Measurements from ENCODE around the gene MKRN2OS. TPM values are rescaled to one million over a fixed set of nuclear protein-coding genes. Genes with fewer than 3 reads are reported as not detected.

Gene MKRN2OS
- total and polyA plus RNA-seq, 5 donors from 2014 or later = 0.21 TPM; not detected in 4

GRCh38 chr3:12499474-12499873 is 45.8 kb downstream of the MKRN2OS start:
- ATAC-seq (ENCODE audit: low read depth in 2 of 2) (no peak), DNase-seq (no peak)
- Mint-ChIP-seq H3K4me1 (no peaks in the 10 kb centered on the region), H3K27me3 (no peaks in the 10 kb centered on the region), H3K4me3 (no peak overlapping the region), H3K27ac (no peak overlapping the region), H3K9me3 (no peaks in the 10 kb centered on the region), H3K36me3 (peaks cover 47% of the 10 kb centered on the region)
- no peaks in the 10 kb centered on the region for H3K9me3 ChIP-seq (ENCODE audit: control insufficient read depth in 2 of 2, low read length in 2 of 2)
- no peak overlapping the region for H3K4me3 ChIP-seq (ENCODE audit: low read depth, low read length)
- H3K27me3 ChIP-seq (ENCODE audit: control insufficient read depth, insufficient read depth, low read length) = no peaks in the 10 kb centered on the region
- H3K4me1 ChIP-seq (ENCODE audit: control insufficient read depth, insufficient read depth, low read length, poor library complexity, severe bottlenecking) = no peaks in the 10 kb centered on the region
- no peak overlapping the region for H3K27ac ChIP-seq (ENCODE audit: insufficient read depth, low read length, poor library complexity, severe bottlenecking)
- H3K36me3 ChIP-seq (ENCODE audit: control insufficient read depth, insufficient read depth, low read length) = peaks cover 59% of the 10 kb centered on the region

GRCh38 chr3:12496453-12496761 is 48.9 kb downstream of the MKRN2OS start:
- Mint-ChIP-seq H3K9me3 (no peaks in the 10 kb centered on the region), H3K36me3 (peaks cover 45% of the 10 kb centered on the region), H3K27me3 (no peaks in the 10 kb centered on the region), H3K27ac (no peak overlapping the region), H3K4me3 (no peak overlapping the region), H3K4me1 (peaks cover 0 to 4% (median 0%) of the 10 kb centered on the region in 4 donors)
- Histone ChIP-seq H3K4me1 (ENCODE audit: control insufficient read depth, insufficient read depth, low read length, poor library complexity, severe bottlenecking) (no peaks in the 10 kb centered on the region), H3K36me3 (ENCODE audit: control insufficient read depth, insufficient read depth, low read length) (peaks cover 60% of the 10 kb centered on the region), H3K27me3 (ENCODE audit: control insufficient read depth, insufficient read depth, low read length) (no peaks in the 10 kb centered on the region), H3K4me3 (ENCODE audit: low read depth, low read length) (no peak overlapping the region), H3K27ac (ENCODE audit: insufficient read depth, low read length, poor library complexity, severe bottlenecking) (no peak overlapping the region), H3K9me3 (ENCODE audit: control insufficient read depth in 2 of 2, low read length in 2 of 2) (no peaks in the 10 kb centered on the region)
- DNase-seq (no peak), ATAC-seq (ENCODE audit: low read depth in 2 of 2) (no peak)

- no peak for DNase-seq
- Mint-ChIP-seq H3K4me3 (no peak overlapping the region), H3K27me3 (no peaks in the 10 kb centered on the region), H3K27ac (no peak overlapping the region), H3K36me3 (peaks cover 45% of the 10 kb centered on the region), H3K4me1 (peaks cover 0 to 4% (median 0%) of the 10 kb centered on the region in 4 donors), H3K9me3 (no peaks in the 10 kb centered on the region)
- no peak for ATAC-seq (ENCODE audit: low read depth in 2 of 2)
- no peak overlapping the region for H3K27ac ChIP-seq (ENCODE audit: insufficient read depth, low read length, poor library complexity, severe bottlenecking)
- no peaks in the 10 kb centered on the region for H3K27me3 ChIP-seq (ENCODE audit: control insufficient read depth, insufficient read depth, low read length)
- no peaks in the 10 kb centered on the region for H3K9me3 ChIP-seq (ENCODE audit: control insufficient read depth in 2 of 2, low read length in 2 of 2)
- H3K36me3 ChIP-seq (ENCODE audit: control insufficient read depth, insufficient read depth, low read length) = peaks cover 57% of the 10 kb centered on the region
- no peaks in the 10 kb centered on the region for H3K4me1 ChIP-seq (ENCODE audit: control insufficient read depth, insufficient read depth, low read length, poor library complexity, severe bottlenecking)
- no peak overlapping the region for H3K4me3 ChIP-seq (ENCODE audit: low read depth, low read length)
Observed at GRCh38 chr3:12495749-12496452, 49.4 kb downstream of the MKRN2OS start.

GRCh38 chr3:12490547-12490946 is 54.8 kb downstream of the MKRN2OS start:
- Mint-ChIP-seq H3K36me3 (peaks cover 25% of the 10 kb centered on the region), H3K4me1 (peaks cover 8 to 23% (median 10%) of the 10 kb centered on the region in 4 donors)

GRCh38 chr3:12489832-12490231 is 55.5 kb downstream of the MKRN2OS start:
- Histone ChIP-seq H3K4me1 (ENCODE audit: control insufficient read depth, insufficient read depth, low read length, poor library complexity, severe bottlenecking) (peaks cover 6% of the 10 kb centered on the region), H3K27ac (ENCODE audit: insufficient read depth, low read length, poor library complexity, severe bottlenecking) (no peak overlapping the region), H3K4me3 (ENCODE audit: low read depth, low read length) (no peak overlapping the region), H3K9me3 (ENCODE audit: control insufficient read depth in 2 of 2, low read length in 2 of 2) (no peaks in the 10 kb centered on the region), H3K27me3 (ENCODE audit: control insufficient read depth, insufficient read depth, low read length) (no peaks in the 10 kb centered on the region), H3K36me3 (ENCODE audit: control insufficient read depth, insufficient read depth, low read length) (peaks cover 15% of the 10 kb centered on the region)
- no peaks in the 10 kb centered on the region for H3K9me3 Mint-ChIP-seq
- H3K27me3 Mint-ChIP-seq = no peaks in the 10 kb centered on the region
- ATAC-seq (ENCODE audit: low read depth in 2 of 2) (no peak), DNase-seq (no peak)
- peak overlapping the region in 1 of 3 donors; percentile 48 for H3K27ac Mint-ChIP-seq
- peaks cover 25% of the 10 kb centered on the region for H3K36me3 Mint-ChIP-seq
- no peak overlapping the region for H3K4me3 Mint-ChIP-seq
- H3K4me1 Mint-ChIP-seq = peaks cover 8 to 31% (median 16%) of the 10 kb centered on the region in 4 donors

More at GRCh38 chr3:12490547-12490946, 54.8 kb downstream of the MKRN2OS start:
- H3K27ac ChIP-seq (ENCODE audit: insufficient read depth, low read length, poor library complexity, severe bottlenecking) = no peak overlapping the region
- no peak overlapping the region for H3K27ac Mint-ChIP-seq
- H3K27me3 ChIP-seq (ENCODE audit: control insufficient read depth, insufficient read depth, low read length) = no peaks in the 10 kb centered on the region
- H3K27me3 Mint-ChIP-seq = no peaks in the 10 kb centered on the region
- H3K9me3 Mint-ChIP-seq = no peaks in the 10 kb centered on the region
- H3K4me3 ChIP-seq (ENCODE audit: low read depth, low read length) = no peak overlapping the region
- DNase-seq (no peak), ATAC-seq (ENCODE audit: low read depth in 2 of 2) (no peak)
- H3K36me3 ChIP-seq (ENCODE audit: control insufficient read depth, insufficient read depth, low read length) = peaks cover 17% of the 10 kb centered on the region
- H3K4me3 Mint-ChIP-seq = peak overlapping the region in 1 of 4 donors; percentile 17
- H3K9me3 ChIP-seq (ENCODE audit: control insufficient read depth in 2 of 2, low read length in 2 of 2) = no peaks in the 10 kb centered on the region
- no peaks in the 10 kb centered on the region for H3K4me1 ChIP-seq (ENCODE audit: control insufficient read depth, insufficient read depth, low read length, poor library complexity, severe bottlenecking)

Other genes with a start within 250 kb of the MKRN2OS start
- gene TSEN2, start 61.0 kb downstream of the MKRN2OS start, total RNA-seq = 7.8 TPM
- 10 to 100 TPM in 2 of 4 donors, 1 to 10 TPM in 2; 8.2 to 14.9 (median 12.1) TPM for gene TSEN2, start 61.0 kb downstream of the MKRN2OS start, polyA plus RNA-seq
- 24.6 TPM for gene MKRN2, start 11.6 kb upstream of the MKRN2OS start, total RNA-seq
- 10 to 100 TPM; 45.9 to 61.6 (median 54.0) TPM for gene MKRN2, start 11.6 kb upstream of the MKRN2OS start, polyA plus RNA-seq
- gene RAF1, start 118.6 kb upstream of the MKRN2OS start, total RNA-seq = 133 TPM
- 10 to 100 TPM; 54.1 to 73.5 (median 66.3) TPM for gene RAF1, start 118.6 kb upstream of the MKRN2OS start, polyA plus RNA-seq
- 4.4 TPM for gene TMEM40, start 213.8 kb upstream of the MKRN2OS start, total RNA-seq
- gene TMEM40, start 213.8 kb upstream of the MKRN2OS start, polyA plus RNA-seq = not detected